ENCODE data around the gene KCNJ12. TPM values are rescaled to one million over a fixed set of nuclear protein-coding genes. Genes with fewer than 3 reads are reported as not detected.
"Not testable (repeated sequence)": the region's sequence is repeated elsewhere in the genome, so short reads cannot be mapped to it uniquely, and the experiment has no call there.

KCNJ12 gene
- polyA plus RNA-seq (2013, experiment 1 of 2): 0.65 TPM
- polyA plus RNA-seq (2013, experiment 2 of 2): 0.76 TPM

DNA sequence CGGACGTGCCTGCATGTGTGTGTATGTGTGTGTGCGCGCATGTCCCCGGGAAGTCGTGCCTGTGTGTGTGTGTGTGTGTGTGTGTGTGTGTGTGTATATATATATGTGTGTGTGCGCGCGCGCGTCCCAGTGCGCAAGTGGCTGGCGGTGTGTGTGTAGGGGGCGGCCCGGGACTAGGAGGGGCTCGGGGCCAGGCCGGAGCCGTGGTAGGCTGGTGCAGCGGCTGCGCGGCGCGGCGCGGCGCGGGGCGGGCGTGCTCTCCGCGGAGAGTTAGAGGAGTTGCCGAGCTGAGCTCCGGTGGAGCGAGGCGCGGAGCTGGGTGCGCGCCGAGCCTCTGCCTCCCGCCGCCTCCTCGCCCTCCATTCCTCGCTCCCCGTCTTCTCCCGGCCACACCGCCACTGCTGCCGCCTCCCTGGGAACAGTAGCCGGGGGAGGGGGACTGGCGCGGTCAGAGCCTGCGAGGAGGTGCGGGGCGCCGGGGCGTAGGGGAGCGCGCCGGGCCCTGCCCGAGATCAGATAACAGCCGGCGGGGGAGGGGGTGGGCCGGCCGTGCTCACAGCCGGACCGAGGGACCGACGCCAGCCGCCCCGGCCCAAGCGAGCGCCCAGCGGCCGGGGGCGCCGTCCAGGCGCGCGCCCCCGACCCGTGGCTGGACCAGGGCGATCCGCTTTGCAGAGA, at the start of gene KCNJ12:
Gene KCNJ12, plus strand, starts transcription at position 277 of the 678 bp plus-strand sequence. CDS start 38,986 bp downstream, outside the sequence.
- 5% methylated on average over 82 of the region's 82 CpGs for WGBS

DNA sequence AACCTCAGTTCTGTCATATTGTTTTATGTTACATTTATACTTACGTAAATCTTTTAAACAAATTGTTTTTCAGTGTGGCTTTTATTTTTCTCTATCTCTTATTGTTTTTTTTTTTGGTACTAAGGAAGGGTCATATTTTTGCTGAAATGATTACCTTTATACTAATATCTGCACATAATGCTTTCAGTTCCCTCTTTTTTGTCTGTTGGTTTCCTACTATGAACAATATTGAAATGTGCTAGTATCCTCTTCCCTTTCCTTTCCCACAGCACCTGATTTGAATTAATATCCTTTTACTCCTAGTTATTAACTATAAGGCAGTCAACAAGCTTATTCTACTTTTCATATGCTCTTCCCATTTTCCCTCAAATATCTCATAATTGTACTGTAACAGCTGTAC, 48.2 kb upstream of the KCNJ12 start:
- H3K4me1 ChIP-seq (ENCODE audit: insufficient read depth, low read length); H3K36me3 ChIP-seq (ENCODE audit: insufficient read depth, low read length); H3K27me3 ChIP-seq (ENCODE audit: insufficient read depth, low read length); H3K9me3 ChIP-seq (ENCODE audit: insufficient read depth, low read depth, low read length); H3K4me3 ChIP-seq (ENCODE audit: low read length); H3K27ac ChIP-seq (ENCODE audit: low read depth, low read length); H3K9ac ChIP-seq (ENCODE audit: low read depth, low read length): not testable (repeated sequence)
- no CpG with 5 or more reads among the region's 1 CpG for WGBS

More for the DNA sequence above, at the start of gene KCNJ12:
- peak within 1 kb of the TSS; percentile 64 for H3K4me3 ChIP-seq (ENCODE audit: low read length)
- no peaks in the 10 kb centered on the region for H3K9me3 ChIP-seq (ENCODE audit: insufficient read depth, low read depth, low read length)
- H3K9ac ChIP-seq (ENCODE audit: low read depth, low read length): peak within 1 kb of the TSS; percentile 23; the same call in 1 of the 2 replicates
- peaks cover 60% of the 10 kb centered on the region for H3K27me3 ChIP-seq (ENCODE audit: insufficient read depth, low read length)
- no peaks in the 10 kb centered on the region for H3K36me3 ChIP-seq (ENCODE audit: insufficient read depth, low read length)
- H3K4me1 ChIP-seq (ENCODE audit: insufficient read depth, low read length): no peaks in the 10 kb centered on the region
- H3K27ac ChIP-seq (ENCODE audit: low read depth, low read length): no peak within 1 kb of the TSS

DNA sequence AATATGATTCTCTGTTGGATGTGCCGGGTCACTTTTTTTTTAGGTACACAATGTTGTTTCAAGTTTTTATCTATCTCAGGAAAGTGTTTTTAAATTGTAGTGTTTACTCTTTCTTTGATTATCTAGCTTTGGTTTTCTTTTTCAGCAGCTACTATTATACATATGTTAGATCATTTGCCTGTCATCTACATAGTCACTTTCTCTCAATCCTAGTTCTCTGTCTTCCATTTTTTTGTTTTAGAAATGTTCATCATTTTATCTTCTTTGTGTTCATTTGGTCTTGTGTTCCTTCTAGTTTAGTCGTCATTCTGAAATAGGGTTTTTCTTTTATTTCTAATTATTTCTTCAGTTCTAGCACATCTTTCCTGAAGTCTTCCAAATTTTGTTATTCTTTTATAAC, 47.4 kb upstream of the KCNJ12 start:
- WGBS: 90% methylated on average over 1 of the region's 2 CpGs

DNA sequence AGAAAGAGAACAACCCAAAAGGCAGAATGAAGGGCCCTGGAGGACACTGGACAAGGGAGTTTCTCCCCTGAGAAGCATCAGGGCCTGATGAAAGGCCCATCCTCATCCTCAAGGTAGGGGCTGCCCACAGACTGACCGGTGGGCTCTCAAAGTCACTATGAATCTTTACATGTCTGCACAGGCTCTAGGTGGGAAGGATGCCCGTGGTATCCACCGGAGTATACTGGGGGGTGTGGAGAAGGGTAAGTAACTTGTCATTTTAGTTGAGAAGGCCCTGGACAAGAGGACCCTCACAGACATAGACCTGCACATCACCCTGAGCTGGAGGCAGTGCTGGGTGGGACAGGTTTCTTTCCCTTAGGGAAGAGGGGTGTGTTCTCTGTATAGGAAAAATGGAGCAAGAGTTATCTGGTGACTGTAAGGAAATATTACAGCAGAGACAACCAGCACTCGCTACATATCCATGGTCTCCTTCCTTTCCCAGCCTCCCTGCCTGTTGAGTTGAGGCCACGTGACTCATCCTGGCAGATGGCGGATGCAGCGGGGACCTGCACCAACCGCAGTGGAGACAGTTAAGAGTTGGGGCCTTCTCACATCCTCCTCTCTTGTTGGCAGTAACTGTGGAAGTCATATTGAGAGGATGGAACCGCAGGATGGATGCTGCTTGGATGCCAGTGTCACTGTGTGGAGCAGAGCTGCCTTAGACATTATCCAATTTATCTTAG, 45.6 kb upstream of the KCNJ12 start:
- H3K27ac ChIP-seq (ENCODE audit: low read depth, low read length): no peak overlapping the region
- no peaks in the 10 kb centered on the region for H3K36me3 ChIP-seq (ENCODE audit: insufficient read depth, low read length)
- H3K4me3 ChIP-seq (ENCODE audit: low read length): no peak overlapping the region
- no peaks in the 10 kb centered on the region for H3K4me1 ChIP-seq (ENCODE audit: insufficient read depth, low read length)
- no peak overlapping the region for H3K9ac ChIP-seq (ENCODE audit: low read depth, low read length)
- H3K9me3 ChIP-seq (ENCODE audit: insufficient read depth, low read depth, low read length): 0 out of 2 replicates have a peak, but pooled peaks cover 3% of the 10 kb centered on the region
- no peaks in the 10 kb centered on the region for H3K27me3 ChIP-seq (ENCODE audit: insufficient read depth, low read length)
- 84% methylated on average over 9 of the region's 9 CpGs for WGBS

More for the DNA sequence above, 47.4 kb upstream of the KCNJ12 start:
- H3K27ac ChIP-seq (ENCODE audit: low read depth, low read length); H3K4me3 ChIP-seq (ENCODE audit: low read length); H3K36me3 ChIP-seq (ENCODE audit: insufficient read depth, low read length); H3K9me3 ChIP-seq (ENCODE audit: insufficient read depth, low read depth, low read length); H3K4me1 ChIP-seq (ENCODE audit: insufficient read depth, low read length); H3K9ac ChIP-seq (ENCODE audit: low read depth, low read length); H3K27me3 ChIP-seq (ENCODE audit: insufficient read depth, low read length): not testable (repeated sequence)

DNA sequence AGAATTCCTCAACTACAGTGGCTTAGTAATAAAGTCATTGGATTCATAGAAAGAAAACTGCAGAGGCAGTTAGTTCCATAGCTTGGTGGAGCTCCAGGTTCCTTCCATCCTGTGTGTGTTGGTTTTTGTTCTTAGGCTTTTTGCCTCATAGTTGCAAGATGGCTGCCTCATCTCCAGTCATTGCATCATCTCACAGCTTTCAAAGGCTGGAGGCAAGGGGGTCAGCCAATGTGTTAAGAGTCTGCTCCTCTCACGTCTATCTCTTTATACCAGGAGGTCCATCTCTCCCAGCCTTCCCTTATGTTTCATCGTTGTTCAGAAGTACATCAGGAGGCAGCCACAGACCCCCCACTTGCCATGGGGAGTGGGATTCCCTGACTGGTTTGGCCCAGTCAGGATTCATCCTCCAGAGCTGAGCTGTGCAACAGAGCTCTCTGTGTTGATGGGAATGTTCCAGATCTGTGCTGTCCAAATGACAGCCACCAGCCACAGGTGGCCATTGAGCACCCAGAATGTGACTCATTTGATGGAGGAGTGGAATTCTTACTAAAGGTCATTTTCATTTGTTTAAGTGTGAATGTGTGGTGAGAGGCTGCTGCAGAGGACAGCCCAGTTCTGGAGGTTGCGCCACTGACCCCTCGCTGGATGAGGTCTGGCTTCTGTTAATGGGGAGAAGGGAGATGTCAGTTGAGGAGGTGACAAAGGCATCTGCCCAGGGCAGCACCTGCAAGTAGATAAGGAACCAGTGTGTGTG, 39.4 kb upstream of the KCNJ12 start:
- H3K36me3 ChIP-seq (ENCODE audit: insufficient read depth, low read length); H3K9me3 ChIP-seq (ENCODE audit: insufficient read depth, low read depth, low read length); H3K4me3 ChIP-seq (ENCODE audit: low read length); H3K9ac ChIP-seq (ENCODE audit: low read depth, low read length); H3K27me3 ChIP-seq (ENCODE audit: insufficient read depth, low read length); H3K27ac ChIP-seq (ENCODE audit: low read depth, low read length); H3K4me1 ChIP-seq (ENCODE audit: insufficient read depth, low read length): not testable (repeated sequence)
- WGBS: 80% methylated on average over 4 of the region's 4 CpGs

DNA sequence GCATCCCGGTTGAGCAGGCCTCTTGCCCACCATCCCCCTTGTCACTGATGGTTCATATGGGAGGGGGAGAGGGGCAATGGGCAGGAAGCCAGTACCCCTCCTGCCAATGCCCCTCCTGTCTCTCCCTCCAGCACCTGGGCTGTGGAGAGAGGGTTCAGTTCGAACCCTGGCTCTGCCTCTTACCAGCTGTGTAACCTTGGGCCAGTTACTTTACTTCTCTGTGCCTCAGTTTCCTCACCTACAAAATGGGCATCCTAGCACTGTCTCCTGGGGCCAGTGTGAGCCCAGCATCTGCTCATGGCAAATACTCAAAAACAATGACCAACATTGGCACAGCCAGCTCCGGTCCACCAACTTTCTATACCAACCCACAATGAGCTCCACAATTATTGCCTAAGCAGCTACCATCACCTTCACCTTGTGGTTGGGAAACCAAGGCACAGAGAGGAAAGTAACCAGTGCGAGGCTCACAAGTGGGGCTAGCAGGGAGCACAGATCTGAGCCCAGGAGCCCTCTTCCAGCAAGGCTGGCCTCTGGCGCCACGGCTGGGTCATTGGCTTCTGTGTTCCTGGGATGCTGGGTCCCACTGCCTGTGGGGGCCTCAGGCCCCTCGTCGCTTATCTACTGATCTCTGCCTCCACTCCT, 38.1 kb upstream of the KCNJ12 start:
- H3K27ac ChIP-seq (ENCODE audit: low read depth, low read length); H3K36me3 ChIP-seq (ENCODE audit: insufficient read depth, low read length); H3K9me3 ChIP-seq (ENCODE audit: insufficient read depth, low read depth, low read length); H3K4me1 ChIP-seq (ENCODE audit: insufficient read depth, low read length); H3K4me3 ChIP-seq (ENCODE audit: low read length); H3K27me3 ChIP-seq (ENCODE audit: insufficient read depth, low read length); H3K9ac ChIP-seq (ENCODE audit: low read depth, low read length): not testable (repeated sequence)
- WGBS: 78% methylated on average over 8 of the region's 8 CpGs

DNA sequence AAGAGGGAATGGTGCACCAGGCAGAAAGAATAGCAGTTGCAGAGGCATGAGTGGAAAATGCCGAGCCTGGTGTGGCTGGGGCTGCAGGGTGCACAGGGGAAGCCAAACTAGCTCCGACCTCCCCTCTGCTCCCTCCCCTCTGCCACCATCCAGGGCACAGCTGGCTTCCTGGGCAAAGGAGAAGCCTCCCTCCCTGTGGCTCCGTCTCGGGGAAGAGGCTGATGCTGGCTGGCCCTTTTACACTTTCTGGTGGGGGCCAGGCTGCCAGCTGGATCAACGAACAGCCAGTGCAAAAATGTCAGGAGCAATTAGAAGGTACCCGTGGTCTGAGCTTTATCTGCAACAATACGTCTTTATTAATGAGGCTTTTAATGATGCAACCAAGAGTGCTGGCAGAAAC, 37.1 kb upstream of the KCNJ12 start:
- no peaks in the 10 kb centered on the region for H3K36me3 ChIP-seq (ENCODE audit: insufficient read depth, low read length)
- 81% methylated on average over 7 of the region's 7 CpGs for WGBS
- no peak overlapping the region for H3K9ac ChIP-seq (ENCODE audit: low read depth, low read length)
- H3K9me3 ChIP-seq (ENCODE audit: insufficient read depth, low read depth, low read length): no peaks in the 10 kb centered on the region
- no peak overlapping the region for H3K27ac ChIP-seq (ENCODE audit: low read depth, low read length)
- H3K4me3 ChIP-seq (ENCODE audit: low read length): no peak overlapping the region
- H3K4me1 ChIP-seq (ENCODE audit: insufficient read depth, low read length): no peaks in the 10 kb centered on the region
- H3K27me3 ChIP-seq (ENCODE audit: insufficient read depth, low read length): no peaks in the 10 kb centered on the region

DNA sequence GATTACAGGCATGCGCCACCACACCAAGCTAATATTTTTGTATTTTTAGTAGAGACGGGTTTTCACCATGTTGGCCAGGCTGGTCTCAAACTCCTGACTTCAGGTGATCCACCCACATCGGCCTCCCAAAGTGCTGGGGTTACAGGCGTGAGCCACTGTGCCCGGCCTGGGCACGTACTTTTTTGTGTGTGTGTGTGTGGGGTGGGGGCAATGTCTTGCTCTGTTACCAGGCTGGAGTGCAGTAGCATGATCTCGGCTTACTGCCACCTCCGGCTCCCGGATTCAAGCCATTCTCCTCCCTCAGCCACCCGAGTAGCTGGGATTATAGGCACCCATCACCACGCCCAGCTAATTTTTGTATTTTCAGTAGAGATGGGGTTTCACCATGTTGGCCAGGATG, 36.6 kb upstream of the KCNJ12 start:
- 95% methylated on average over 11 of the region's 11 CpGs for WGBS
- not testable (repeated sequence) for H3K36me3 ChIP-seq (ENCODE audit: insufficient read depth, low read length); H3K4me3 ChIP-seq (ENCODE audit: low read length); H3K4me1 ChIP-seq (ENCODE audit: insufficient read depth, low read length); H3K27ac ChIP-seq (ENCODE audit: low read depth, low read length); H3K9me3 ChIP-seq (ENCODE audit: insufficient read depth, low read depth, low read length); H3K9ac ChIP-seq (ENCODE audit: low read depth, low read length); H3K27me3 ChIP-seq (ENCODE audit: insufficient read depth, low read length)

DNA sequence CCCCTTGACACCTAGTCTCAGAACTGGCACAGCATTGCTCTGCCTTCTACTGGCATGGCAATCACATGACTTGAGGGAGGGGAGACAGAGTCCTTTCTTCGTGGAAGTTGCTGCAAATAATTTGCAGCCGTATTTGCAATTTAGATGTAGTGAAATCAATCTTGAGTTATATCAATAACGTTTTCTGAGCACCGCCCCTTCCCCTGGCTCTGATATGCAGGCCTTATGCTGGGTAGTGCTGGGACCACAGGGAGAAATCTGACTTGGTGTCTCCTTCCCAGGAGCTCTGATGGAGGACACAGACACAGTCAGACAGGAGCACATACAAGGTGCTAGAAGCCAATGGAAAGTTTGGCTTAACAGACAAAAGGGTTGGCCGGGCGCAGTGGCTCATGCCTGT, 35.8 kb upstream of the KCNJ12 start:
- not testable (repeated sequence) for H3K9ac ChIP-seq (ENCODE audit: low read depth, low read length); H3K27me3 ChIP-seq (ENCODE audit: insufficient read depth, low read length); H3K4me3 ChIP-seq (ENCODE audit: low read length); H3K4me1 ChIP-seq (ENCODE audit: insufficient read depth, low read length); H3K9me3 ChIP-seq (ENCODE audit: insufficient read depth, low read depth, low read length); H3K27ac ChIP-seq (ENCODE audit: low read depth, low read length); H3K36me3 ChIP-seq (ENCODE audit: insufficient read depth, low read length)
- 88% methylated on average over 6 of the region's 6 CpGs for WGBS

DNA sequence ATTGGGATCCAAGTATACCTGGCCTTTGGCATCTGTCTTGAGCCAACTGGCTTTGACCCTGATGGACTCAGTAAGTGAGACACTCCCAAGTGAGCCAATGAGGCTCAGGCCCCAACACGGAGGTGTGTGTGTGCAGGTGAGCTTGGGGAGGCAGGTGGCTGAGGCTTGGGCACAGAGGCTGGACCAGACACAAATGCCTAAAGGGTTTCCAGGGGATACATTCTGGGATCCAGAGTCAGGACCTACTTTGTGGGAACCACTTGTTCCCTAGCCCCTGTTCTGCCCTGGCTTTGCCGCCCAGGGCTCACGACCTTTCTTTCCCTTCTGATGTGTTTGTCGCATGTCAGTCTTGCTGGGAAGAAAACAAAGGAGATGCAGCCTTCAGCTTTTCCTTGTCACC, 34.9 kb upstream of the KCNJ12 start:
- not testable (repeated sequence) for H3K4me1 ChIP-seq (ENCODE audit: insufficient read depth, low read length); H3K9ac ChIP-seq (ENCODE audit: low read depth, low read length); H3K36me3 ChIP-seq (ENCODE audit: insufficient read depth, low read length); H3K27me3 ChIP-seq (ENCODE audit: insufficient read depth, low read length); H3K4me3 ChIP-seq (ENCODE audit: low read length); H3K9me3 ChIP-seq (ENCODE audit: insufficient read depth, low read depth, low read length); H3K27ac ChIP-seq (ENCODE audit: low read depth, low read length)
- 76% methylated on average over 2 of the region's 4 CpGs for WGBS

All from HUES64 (cell line).